KOPT-K1 (cell line): ENCODE data around the gene RGS18.
"Not testable (repeated sequence)": the region's sequence is repeated elsewhere in the genome, so short reads cannot be mapped to it uniquely, and the experiment has no call there.

Experiments
- H3K27ac ChIP-seq: fragments of 200-600 bp; sonication (generic); 2 replicates; pipeline ENCODE4 v1.5.1; 2016; ENCODE audit warnings: antibody characterized with exemption, mild to moderate bottlenecking, low read depth, low read length; ENCODE audit not compliant: poor library complexity, severe bottlenecking
- H3K36me3 ChIP-seq: fragments of 200-600 bp; sonication (generic); 2 replicates; pipeline ENCODE4 v1.5.1; 2017; ENCODE audit warnings: antibody characterized with exemption, mild to moderate bottlenecking, low read length, moderate library complexity; ENCODE audit not compliant: insufficient read depth
- H3K9me3 ChIP-seq: fragments of 200-600 bp; sonication (generic); 2 replicates; pipeline ENCODE4 v1.5.1; 2017; ENCODE audit warnings: antibody characterized with exemption, low read length, mild to moderate bottlenecking; ENCODE audit not compliant: insufficient read depth, poor library complexity, severe bottlenecking

Gene RGS18, protein sequence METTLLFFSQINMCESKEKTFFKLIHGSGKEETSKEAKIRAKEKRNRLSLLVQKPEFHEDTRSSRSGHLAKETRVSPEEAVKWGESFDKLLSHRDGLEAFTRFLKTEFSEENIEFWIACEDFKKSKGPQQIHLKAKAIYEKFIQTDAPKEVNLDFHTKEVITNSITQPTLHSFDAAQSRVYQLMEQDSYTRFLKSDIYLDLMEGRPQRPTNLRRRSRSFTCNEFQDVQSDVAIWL

DNA sequence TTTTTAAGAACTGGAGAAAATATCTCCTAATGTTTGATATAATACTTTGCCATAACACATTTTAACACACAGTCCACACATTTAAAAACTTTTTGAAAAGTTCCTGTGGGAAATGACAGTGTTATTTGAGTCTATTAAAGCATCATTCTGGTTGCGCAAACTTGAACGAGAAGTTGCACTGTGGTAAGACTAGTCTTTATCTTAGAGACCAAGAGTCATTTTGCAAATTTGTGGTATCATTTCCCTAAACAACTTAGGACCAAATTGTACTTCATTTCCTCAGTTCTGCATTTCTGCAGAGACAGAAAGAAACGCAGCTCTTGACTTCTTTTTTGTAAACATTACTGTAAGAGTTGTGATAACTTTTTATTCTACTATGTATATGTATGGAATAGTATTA lies at the start of gene RGS18:
RGS18 (plus strand) TSS at position 282 of the 400 bp plus-strand sequence. CDS start 176 bp downstream, outside the sequence.
- no peaks in the 10 kb centered on the region for H3K36me3 ChIP-seq
- H3K9me3 ChIP-seq = peaks cover 8% of the 10 kb centered on the region
- H3K27ac ChIP-seq = peak within 1 kb of the TSS; percentile 43

DNA sequence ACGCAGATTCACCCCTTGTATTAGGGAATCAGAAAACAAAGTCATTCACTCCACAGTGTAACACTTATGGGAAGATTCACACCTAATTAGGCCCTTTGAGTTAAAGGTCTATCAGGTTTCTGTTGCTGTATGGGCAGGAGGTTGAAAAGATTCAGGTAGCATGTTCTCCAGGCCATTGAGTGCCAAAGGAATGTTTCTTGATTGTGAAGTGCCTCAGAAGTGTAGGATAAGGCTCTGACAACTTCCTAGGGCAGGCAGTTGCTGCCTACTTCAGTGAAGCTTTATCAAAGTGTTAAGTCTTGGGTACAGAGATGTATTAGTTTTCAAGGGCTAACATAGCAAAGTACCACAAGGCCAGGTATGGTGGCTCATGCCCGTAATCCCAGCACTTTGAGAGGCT lies 48.7 kb upstream of the RGS18 start:
- Histone ChIP-seq H3K9me3 (no peaks in the 10 kb centered on the region), H3K27ac (no peak overlapping the region), H3K36me3 (no peaks in the 10 kb centered on the region)

DNA sequence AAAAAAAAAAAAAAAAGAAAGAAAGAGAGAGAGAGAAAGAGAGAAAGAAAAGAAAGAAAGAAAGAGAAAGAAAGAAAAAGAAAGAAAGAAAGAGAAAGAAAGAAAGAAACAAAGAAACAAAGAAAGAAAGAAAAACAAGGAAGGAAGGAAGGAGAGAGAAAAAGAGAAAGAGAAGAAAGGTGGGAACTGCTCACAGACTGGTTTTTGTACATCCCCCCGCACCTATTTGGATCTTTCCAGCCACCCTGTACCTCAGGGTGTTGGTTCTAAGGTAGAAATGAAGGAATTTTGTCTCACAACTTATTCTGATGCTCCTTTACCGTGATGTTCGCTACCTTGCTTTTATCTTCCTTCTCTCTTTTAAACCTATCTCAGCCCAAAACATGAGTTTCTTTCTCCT lies 43.3 kb upstream of the RGS18 start:
- no peaks in the 10 kb centered on the region for H3K9me3 ChIP-seq
- H3K27ac ChIP-seq = no peak overlapping the region
- no peaks in the 10 kb centered on the region for H3K36me3 ChIP-seq

DNA sequence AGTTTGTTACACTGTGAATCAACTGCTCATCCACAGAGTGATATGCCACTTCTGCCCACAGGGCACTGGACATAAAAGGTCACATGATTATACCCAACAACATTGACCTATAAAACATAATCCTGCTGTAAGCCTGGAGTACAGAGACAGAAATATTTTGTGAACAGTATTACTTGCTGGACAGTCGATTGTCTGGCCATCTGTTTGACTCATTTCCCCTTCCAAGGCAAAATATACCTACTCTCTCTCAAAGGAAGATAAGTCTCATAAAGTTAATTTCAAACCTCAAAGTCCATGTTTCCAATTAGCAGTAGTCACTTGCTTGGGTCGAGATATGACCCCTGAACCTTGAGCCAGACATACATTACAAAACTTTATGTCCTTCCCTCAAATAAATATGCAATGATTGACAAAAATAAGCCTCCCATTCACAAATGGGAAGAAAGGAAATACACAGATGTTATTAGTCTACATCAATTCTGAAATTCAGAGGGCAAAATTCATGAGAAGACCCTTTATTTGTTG lies 39.3 kb upstream of the RGS18 start:
- Histone ChIP-seq H3K9me3 (no peaks in the 10 kb centered on the region), H3K27ac (no peak overlapping the region), H3K36me3 (no peaks in the 10 kb centered on the region)

DNA sequence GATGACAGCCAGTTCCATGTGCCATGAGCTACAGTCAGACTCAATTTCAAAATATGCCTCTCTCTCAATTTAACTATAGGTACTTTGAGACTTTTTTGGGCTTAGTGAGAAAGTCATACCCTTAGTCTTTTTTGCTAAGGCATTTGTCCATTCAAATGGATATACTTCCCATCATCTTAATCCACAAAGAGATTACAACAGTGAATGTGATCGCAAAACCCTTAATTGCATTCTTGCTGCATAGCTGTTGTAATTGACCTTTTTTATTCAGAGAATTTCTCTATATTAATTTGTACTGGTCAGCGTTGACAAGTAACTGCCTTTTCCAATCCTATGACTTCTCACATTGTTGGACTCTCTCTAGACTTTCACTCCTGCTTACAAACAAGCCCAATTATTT lies 38.6 kb upstream of the RGS18 start:
- Histone ChIP-seq H3K36me3 (no peaks in the 10 kb centered on the region), H3K27ac (no peak overlapping the region), H3K9me3 (no peaks in the 10 kb centered on the region)

DNA sequence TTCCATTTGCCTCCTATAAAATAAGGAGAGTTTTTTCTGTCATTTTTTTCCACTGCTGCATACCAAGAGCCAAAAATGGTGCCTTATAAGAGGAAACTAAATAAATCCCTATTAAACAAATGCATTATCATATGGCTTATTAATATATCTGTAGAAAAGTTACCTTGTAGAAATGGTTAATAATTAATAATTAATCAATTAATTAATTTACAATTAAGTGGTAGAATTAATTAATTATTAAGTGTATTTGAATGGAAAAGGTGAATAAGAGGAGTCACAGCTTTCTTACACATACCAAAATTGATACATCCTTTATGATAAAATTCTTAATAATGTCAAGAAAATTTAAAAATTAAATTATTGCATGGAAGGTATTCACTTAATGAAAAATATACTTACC lies 35.6 kb upstream of the RGS18 start:
- no peaks in the 10 kb centered on the region for H3K9me3 ChIP-seq
- H3K27ac ChIP-seq = no peak overlapping the region
- no peaks in the 10 kb centered on the region for H3K36me3 ChIP-seq

DNA sequence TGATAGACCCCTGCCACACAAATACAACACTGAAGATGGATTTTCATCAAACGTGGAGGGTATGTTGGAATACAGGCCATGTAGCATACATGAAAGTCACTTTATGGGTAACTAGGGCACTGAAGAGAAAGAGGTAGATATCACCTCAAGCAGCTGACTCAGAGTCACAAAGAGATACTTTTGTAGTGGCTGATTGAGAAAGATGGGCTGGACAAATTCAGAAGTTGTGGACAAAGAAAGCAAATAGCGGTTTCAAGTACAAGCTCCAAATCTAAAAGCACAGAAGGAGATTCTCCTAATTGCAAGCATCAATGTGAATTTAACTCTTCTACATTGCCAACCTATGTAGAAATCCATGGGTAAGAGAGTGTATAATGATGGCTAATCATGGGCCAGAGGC lies 35.0 kb upstream of the RGS18 start:
- H3K27ac ChIP-seq = no peak overlapping the region
- no peaks in the 10 kb centered on the region for H3K36me3 ChIP-seq
- no peaks in the 10 kb centered on the region for H3K9me3 ChIP-seq

DNA sequence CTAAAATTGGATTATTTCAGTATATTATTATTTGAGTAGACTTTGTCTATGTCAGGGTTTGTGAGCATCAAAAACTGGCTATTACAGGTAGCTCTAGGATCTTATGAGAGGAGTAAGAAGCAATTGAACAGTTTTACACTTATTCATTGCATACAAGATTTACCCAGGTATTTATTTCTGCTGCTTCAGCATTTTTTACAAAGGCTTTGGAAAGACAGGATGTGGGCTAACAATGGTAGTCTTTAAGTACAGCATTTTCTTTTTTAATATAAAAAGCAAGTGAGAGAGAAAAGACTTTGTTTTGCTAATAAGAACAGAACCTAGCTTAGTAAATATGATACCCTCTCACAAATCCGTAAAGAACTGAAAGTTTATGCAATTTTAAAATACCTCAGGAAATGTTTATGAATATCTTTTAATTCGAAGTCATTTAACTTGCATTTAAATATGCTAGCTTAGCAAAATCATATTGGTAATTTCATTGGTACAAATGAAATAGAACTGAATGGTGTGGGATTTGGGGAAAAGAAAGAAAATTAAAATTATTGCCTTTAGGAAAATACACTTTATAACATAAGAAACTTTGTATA lies 32.1 kb upstream of the RGS18 start:
- H3K9me3 ChIP-seq = no peaks in the 10 kb centered on the region
- no peak overlapping the region for H3K27ac ChIP-seq
- H3K36me3 ChIP-seq = no peaks in the 10 kb centered on the region

DNA sequence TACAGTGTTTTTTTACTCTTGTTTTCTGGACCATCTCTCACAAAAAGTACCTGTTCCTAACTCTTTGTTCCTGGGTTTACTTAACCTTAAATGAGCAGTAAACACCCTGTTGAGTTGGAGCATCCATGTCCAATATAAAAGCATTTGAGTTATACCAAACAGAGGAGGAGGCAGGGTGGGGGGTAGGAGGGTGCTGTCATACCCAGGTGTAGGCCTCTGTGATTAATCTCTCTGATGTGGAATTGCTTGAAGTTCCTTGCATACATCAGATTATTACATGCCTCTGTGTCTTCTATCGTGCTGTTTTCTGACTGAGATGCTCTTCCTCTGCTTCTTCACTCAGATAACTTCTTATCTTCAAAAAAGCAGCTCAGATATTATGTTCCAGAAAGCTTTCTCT lies 28.1 kb upstream of the RGS18 start:
- no peaks in the 10 kb centered on the region for H3K9me3 ChIP-seq
- H3K27ac ChIP-seq = no peak overlapping the region
- H3K36me3 ChIP-seq = no peaks in the 10 kb centered on the region

DNA sequence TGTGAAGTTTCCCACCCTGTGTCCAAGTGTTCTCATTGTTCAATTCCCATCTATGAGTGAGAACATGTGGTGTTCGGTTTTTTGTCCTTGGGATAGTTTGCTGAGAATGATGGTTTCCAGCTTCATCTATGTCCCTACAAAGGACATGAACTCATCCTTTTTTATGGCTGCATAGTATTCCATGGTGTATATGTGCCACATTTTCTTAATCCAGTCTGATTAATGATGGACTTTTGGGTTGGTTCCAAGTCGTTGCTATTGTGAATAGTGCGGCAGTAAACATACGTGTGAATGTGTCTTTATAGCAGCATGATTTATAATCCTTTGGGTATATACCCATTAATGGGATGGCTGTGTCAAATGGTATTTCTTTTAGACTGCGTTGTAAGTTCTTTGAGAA lies 27.4 kb upstream of the RGS18 start:
- not testable (repeated sequence) for H3K27ac ChIP-seq, H3K36me3 ChIP-seq, H3K9me3 ChIP-seq

DNA sequence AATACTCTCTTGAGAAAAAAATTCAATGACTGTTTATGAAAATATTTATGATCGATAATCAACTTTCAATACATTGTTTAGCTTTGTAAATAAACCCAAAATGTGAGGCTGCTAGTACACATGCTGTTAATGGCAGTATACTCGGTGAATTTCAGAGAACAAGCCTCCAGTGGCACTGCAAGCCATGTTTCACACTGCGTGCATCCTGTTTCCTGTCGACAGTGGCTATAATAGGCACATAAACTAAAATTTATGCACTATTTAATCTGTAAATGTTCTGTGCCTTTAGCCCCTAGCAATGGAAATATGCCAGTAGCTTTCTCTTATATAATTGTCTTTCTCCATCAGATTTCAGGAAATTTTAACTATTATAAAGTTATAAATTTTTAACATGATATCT lies 26.3 kb upstream of the RGS18 start:
- Histone ChIP-seq H3K36me3 (no peaks in the 10 kb centered on the region), H3K9me3 (no peaks in the 10 kb centered on the region), H3K27ac (no peak overlapping the region)

DNA sequence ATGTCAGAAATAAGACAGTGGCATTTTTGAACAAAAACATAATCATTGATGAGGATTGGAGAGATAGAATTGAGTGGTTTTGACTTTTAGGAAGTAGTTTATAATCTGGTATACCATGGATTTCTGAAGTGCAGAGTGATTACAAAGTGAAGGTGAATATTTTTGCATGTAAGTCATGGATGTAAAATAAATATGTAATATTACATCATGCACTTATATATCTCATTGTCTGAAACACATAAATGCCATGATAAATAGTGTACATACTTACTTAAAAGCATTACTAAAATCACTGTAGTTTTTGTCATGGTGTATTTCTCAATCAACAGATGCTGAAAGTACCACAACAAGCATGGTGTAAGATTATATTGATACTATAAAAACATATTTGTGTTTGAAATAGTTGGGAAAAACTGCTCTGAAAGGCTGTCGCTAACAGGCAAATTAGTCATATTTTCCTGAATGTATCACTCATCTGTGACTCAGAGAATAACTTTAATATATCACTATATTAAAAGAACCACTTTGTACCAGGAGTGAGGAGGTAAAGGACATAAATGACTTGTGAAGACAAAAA lies 24.8 kb upstream of the RGS18 start:
- H3K36me3 ChIP-seq = no peaks in the 10 kb centered on the region
- H3K9me3 ChIP-seq = no peaks in the 10 kb centered on the region
- H3K27ac ChIP-seq = no peak overlapping the region

DNA sequence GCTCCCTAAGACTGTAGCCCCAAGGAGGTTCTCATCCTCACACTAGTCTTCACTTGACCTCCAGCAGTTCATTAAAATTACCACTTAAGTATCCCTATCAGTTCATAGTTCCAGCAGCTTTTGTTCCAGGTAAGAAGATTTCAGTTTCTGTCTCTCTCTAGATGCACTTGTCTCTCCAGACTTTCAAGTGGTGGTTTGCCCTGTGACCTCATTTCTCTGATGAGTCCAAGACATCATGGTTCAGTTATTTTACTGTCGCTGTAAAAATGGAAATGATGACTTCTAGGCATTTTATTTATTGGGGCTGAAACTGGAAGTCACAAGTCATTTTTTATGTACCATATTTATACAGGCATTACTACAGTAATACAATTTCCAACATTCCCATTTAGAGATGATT lies 17.9 kb upstream of the RGS18 start:
- Histone ChIP-seq H3K27ac (no peak overlapping the region), H3K9me3 (no peaks in the 10 kb centered on the region), H3K36me3 (no peaks in the 10 kb centered on the region)

DNA sequence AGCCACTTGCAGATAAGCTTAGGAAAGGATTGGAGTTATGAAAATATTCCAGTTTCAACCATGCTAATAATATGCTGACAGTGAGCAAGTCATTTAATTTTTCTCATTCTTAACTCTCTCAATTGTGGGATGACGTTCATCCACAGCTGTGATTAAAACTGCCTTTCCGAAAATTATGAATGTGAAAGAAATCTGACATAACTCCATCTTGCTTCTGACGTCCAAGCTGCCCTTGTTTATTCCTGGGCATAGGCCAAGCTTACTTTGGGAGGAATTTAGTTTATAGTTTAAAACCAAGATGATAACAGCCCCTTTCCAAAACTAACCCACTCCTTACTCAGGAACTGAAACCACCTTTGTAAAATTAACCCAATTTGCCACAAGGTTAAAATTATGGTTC lies 11.0 kb upstream of the RGS18 start:
- no peaks in the 10 kb centered on the region for H3K9me3 ChIP-seq
- no peaks in the 10 kb centered on the region for H3K36me3 ChIP-seq
- no peak overlapping the region for H3K27ac ChIP-seq

DNA sequence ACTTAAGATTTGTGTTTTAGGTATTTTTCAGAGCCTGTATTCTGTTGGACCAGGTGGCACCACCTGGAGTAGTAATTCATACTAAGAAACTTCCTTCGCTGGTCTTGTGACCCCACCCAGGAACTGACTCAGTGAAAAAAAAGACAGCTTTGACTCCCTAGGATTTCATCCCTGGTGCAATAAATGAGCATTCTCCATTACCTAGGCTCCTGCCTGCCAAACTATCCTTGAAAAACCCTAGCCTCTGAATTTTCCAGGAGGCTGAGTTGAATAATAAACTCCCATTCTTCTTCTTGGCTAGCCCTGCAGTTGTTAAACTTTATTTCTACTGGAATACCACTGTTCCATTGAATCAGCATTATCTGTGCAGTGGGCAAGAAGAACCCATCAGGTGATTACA lies 10.6 kb upstream of the RGS18 start:
- Histone ChIP-seq H3K27ac (no peak overlapping the region), H3K36me3 (no peaks in the 10 kb centered on the region), H3K9me3 (no peaks in the 10 kb centered on the region)

DNA sequence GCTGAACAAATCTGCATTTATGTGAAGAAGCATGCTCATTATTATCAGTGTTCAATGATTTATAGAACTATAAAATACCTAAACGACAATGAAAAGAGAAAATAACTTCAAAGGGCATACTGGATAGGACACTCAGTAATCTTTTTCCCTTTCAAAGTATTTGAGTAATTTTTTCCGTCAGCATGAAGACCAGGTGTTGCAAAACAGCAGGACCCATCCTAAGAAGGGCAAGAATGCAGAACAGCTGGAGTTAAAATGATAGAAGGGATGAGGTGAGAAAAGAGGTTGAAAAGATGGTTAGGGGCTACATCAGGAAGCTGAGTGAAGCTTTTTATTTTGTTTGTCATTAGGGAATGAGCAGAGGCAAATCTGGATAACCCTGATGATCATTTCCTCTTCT lies 7.1 kb upstream of the RGS18 start:
- no peaks in the 10 kb centered on the region for H3K36me3 ChIP-seq
- H3K9me3 ChIP-seq = no peaks in the 10 kb centered on the region
- H3K27ac ChIP-seq = no peak overlapping the region
